ENCODE results near the gene ADGRL3.

- TF ChIP-seq CTCF (conservative IDR thresholded peaks at IDR 0.05 in 1 of 2, IDR thresholded peaks at IDR 0.05 in 1 of 2; ENCODE audit: low read depth in 1 of 2, low read length in 2 of 2) (no peak), EZH2 (IDR thresholded peaks at IDR 0.05; ENCODE audit: low read length, missing control alignments) (no peak)
Observed at GRCh38 chr4:61473306-61473705, 273.2 kb downstream of the ADGRL3 start.
